Sciatic nerve (tissue), 2 donors: ENCODE results near the gene ZNF550. TPM values are rescaled to one million over a fixed set of nuclear protein-coding genes. Genes with fewer than 3 reads are reported as not detected.
"Not testable (repeated sequence)": the region's sequence is repeated elsewhere in the genome, so short reads cannot be mapped to it uniquely, and the experiment has no call there.

Experiments used
- ATAC-seq: fragments of 200-7000 bp; cut with Tn5 transposase; one replicate; pipeline ENCODE4 v1.9.1; 2020; ENCODE audit warnings: mild to moderate bottlenecking, moderate library complexity
- DNase-seq: peaks from one replicate; pipeline ENCODE4 v3.0.0-alpha.2; 2020; ENCODE audit warnings: low spot score
- intact Hi-C: fragments of 100-400 bp; cut with DNase I; formaldehyde crosslinking; loops from one replicate; pipeline ENCODE4 v1.14.2; 2022
- total RNA-seq: library from RNA; stranded (reverse); fragmentation: NEBNext Ultra II Directional; extraction: Animal tissue kit (Norgen Biotek cat#: 25700); gene quantifications from one replicate; pipeline ENCODE4 v1.2.1, GENCODE V29; 2021
- donor health status: DM: no; HTN: no; CAD: no.
- donor health status: DM: no; HTN: no; CAD: no.

Gene ZNF550
- total RNA-seq, 1 donor from 2014 or later: 11.3 TPM

- ATAC-seq (no peak), DNase-seq (no peak)
- intact Hi-C loops: no loop called here
Measured at GRCh38 chr19:57546513-57546912, 13.2 kb downstream of the ZNF550 start.

- intact Hi-C loops: no loop called here
- DNase-seq: no peak
- no peak for ATAC-seq
Measured at GRCh38 chr19:57537953-57538547, 21.6 kb downstream of the ZNF550 start.

- ATAC-seq (peak; percentile 100), DNase-seq (peak; percentile 89)
- intact Hi-C loops: no loop called here
Measured at GRCh38 chr19:57527136-57527881, 32.4 kb downstream of the ZNF550 start, which contains the start of gene ZNF549. TSS of gene ZNF549 (plus strand) at chr19:57527356. CDS start at chr19:57527574, 218 bp downstream.

- DNase-seq, intact Hi-C loops, ATAC-seq: not testable (repeated sequence)
Measured at GRCh38 chr19:57518021-57518420, 41.6 kb downstream of the ZNF550 start.

- no peak for DNase-seq
- intact Hi-C loops: no loop called here
- ATAC-seq: no peak
Measured at GRCh38 chr19:57515255-57515654, 44.4 kb downstream of the ZNF550 start.

- no peak for ATAC-seq
- intact Hi-C loops: no loop called here
- DNase-seq: no peak
Measured at GRCh38 chr19:57512845-57513244, 46.8 kb downstream of the ZNF550 start.

- intact Hi-C loops: no loop called here
- ATAC-seq (no peak), DNase-seq (no peak)
Measured at GRCh38 chr19:57511484-57511883, 48.2 kb downstream of the ZNF550 start.

GRCh38 chr19:57506163-57506562 is 53.5 kb downstream of the ZNF550 start:
- ATAC-seq (no peak), DNase-seq (no peak)
- intact Hi-C loops: no loop called here

GRCh38 chr19:57500400-57500799 is 59.3 kb downstream of the ZNF550 start:
- DNase-seq, intact Hi-C loops: not testable (repeated sequence)
- peak; percentile 20 for ATAC-seq

GRCh38 chr19:57499680-57500395 is 59.8 kb downstream of the ZNF550 start, which contains the start of gene ZNF773:
TSS of gene ZNF773 (plus strand) at chr19:57499938. CDS start at chr19:57500081, 143 bp downstream.
- peak; percentile 96 for DNase-seq
- intact Hi-C loops: not testable (repeated sequence)
- ATAC-seq: peak; percentile 100

GRCh38 chr19:57499332-57499679 is 60.4 kb downstream of the ZNF550 start:
- ATAC-seq, DNase-seq, intact Hi-C loops: not testable (repeated sequence)

GRCh38 chr19:57488299-57488644 is 71.4 kb downstream of the ZNF550 start:
- intact Hi-C loops, DNase-seq: not testable (repeated sequence)
- peak; percentile 18 for ATAC-seq

- DNase-seq: peak; percentile 94
- peak; percentile 100 for ATAC-seq
- intact Hi-C loops: not testable (repeated sequence)
Measured at GRCh38 chr19:57487477-57488298, 72.0 kb downstream of the ZNF550 start, which contains the start of gene ZNF419. TSS of gene ZNF419 (plus strand) at chr19:57487750. CDS start at chr19:57487951, 201 bp downstream.

Other genes with a start within 250 kb of the ZNF550 start
- 7.0 TPM for gene ZNF543, start 239.4 kb downstream of the ZNF550 start, total RNA-seq
- 9.2 TPM for gene ZNF304, start 208.6 kb downstream of the ZNF550 start, total RNA-seq
- 6.0 TPM for gene TRAPPC2B, start 196.3 kb downstream of the ZNF550 start, total RNA-seq
- 4.0 TPM for gene ZNF547, start 196.3 kb downstream of the ZNF550 start, total RNA-seq
- gene ZNF548, start 170.0 kb downstream of the ZNF550 start, total RNA-seq: 29.3 TPM
- 20.1 TPM for gene ZNF17, start 148.7 kb downstream of the ZNF550 start, total RNA-seq
- 9.7 TPM for gene ZNF749, start 124.5 kb downstream of the ZNF550 start, total RNA-seq
- 1.6 TPM for gene VN1R1, start 102.7 kb downstream of the ZNF550 start, total RNA-seq
- gene ZNF772, start 82.3 kb downstream of the ZNF550 start, total RNA-seq: 12.5 TPM
- 10.6 TPM for gene ZNF419, start 72.1 kb downstream of the ZNF550 start, total RNA-seq
- 10.7 TPM for gene ZNF773, start 59.9 kb downstream of the ZNF550 start, total RNA-seq
- 9.5 TPM for gene ZNF549, start 32.5 kb downstream of the ZNF550 start, total RNA-seq
- 6.4 TPM for gene ZNF416, start 19.0 kb upstream of the ZNF550 start, total RNA-seq
- gene ZIK1, start 24.3 kb upstream of the ZNF550 start, total RNA-seq: 4.9 TPM
- 3.2 TPM for gene ZNF530, start 40.0 kb upstream of the ZNF550 start, total RNA-seq
- 16.5 TPM for gene ZNF134, start 54.4 kb upstream of the ZNF550 start, total RNA-seq
- gene ZNF211, start 73.3 kb upstream of the ZNF550 start, total RNA-seq: 17.7 TPM
- gene ZSCAN4, start 109.1 kb upstream of the ZNF550 start, total RNA-seq: not detected
- 8.0 TPM for gene ZNF551, start 122.1 kb upstream of the ZNF550 start, total RNA-seq
- gene ZNF154, start 149.3 kb upstream of the ZNF550 start, total RNA-seq: 1.8 TPM
- 3.9 TPM for gene ZNF671, start 167.8 kb upstream of the ZNF550 start, total RNA-seq
- 18.1 TPM for gene ZNF776, start 187.0 kb upstream of the ZNF550 start, total RNA-seq
- 20.0 TPM for gene ZNF586, start 209.8 kb upstream of the ZNF550 start, total RNA-seq